Middle frontal gyrus (tissue), 1 donor: ENCODE measurements around the gene CHD2.
"Not testable (repeated sequence)": the region's sequence is repeated elsewhere in the genome, so short reads cannot be mapped to it uniquely, and the experiment has no call there.

Experiments
- DNase-seq: peaks from one replicate; pipeline ENCODE4 v3.0.0-alpha.2; 2015; ENCODE audit warnings: low spot score; ENCODE audit errors: extremely low spot score

CHD2 gene

DNA sequence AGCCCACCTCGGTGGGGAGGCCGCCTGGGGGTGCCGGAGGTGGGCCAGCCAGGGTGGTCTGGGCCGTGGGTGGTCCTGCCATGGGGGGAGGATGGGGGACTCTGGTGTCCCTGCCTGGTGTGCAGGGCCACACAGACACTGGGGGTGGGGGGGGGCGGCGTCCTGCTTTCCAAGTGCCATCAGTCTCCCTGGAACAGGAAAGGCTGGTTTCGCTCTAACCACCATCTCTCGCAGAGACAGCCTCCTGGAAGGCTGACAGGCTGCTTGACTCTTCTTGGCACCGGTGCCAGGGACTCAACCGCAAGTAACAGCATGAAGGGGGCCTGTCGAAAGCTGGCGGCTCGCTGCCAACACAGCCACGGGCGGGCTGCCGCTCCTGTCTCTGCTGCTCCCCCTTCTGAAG lies 148.6 kb downstream of the CHD2 start:
- no peak for DNase-seq

- no peak for DNase-seq
These were observed 149.1 kb downstream of the CHD2 start for GRCh38 chr15:93049233-93049632.

- DNase-seq = no peak
These were observed 149.9 kb downstream of the CHD2 start for GRCh38 chr15:93049914-93050578.

DNA sequence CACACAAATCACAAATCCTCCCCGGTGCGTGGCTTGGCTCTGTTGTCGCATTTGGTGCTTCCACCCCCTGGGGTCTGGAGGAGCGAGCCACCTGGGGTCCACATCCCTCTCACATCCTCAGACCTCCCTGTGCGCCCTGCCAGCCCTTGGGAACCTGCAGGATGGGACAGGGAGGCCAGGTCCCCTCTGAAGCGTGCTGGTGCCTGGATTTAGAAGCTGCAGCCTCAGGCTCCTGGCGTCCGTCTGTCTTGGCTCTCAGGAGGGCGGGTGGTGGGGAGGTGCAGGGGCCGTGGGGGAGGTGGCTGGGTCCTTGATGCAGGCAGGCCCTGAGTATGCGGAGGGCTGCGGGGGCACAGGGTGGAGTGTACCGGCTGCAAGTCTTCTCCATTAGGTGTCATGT lies 150.5 kb downstream of the CHD2 start:
- no peak for DNase-seq

GRCh38 chr15:93051236-93052089 lies 151.3 kb downstream of the CHD2 start:
- DNase-seq = no peak

DNA sequence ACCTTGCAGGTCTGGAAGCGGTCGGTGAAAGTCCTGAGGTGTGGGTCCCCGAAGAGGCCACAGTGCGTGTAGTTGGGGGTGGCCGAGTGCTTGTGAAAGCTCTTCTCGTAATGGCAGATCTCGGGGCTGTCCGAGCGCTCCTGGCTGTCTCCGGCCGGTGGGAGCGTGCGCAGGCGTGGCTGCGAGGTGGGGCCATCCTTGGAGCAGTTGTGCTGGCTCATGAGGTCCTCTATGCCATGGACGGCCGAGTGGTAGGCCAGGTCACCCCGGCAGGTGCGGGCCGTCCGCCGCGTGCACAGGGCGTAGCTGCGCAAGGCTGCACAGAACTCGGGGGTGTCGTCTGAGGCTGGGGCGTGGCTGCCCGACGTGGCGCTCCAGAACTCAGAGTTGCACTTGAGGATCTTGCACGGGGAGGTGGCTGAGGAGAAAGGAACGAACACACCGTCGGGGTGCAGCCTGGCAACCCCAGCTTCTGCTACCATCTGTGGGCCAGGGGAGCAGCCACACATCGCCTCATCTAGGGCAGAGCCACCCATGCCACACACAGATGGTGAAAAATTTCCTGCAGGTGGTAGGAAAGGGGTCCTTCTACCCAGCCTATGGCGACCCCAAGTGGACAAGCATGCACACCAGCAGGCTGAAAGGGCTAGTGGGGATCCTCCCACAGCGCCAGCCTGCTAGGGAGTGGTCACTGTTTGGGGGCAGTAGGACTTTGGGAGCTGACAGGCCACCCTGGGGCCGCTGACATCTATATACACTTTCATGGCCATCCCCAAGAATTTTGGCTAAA lies 152.2 kb downstream of the CHD2 start:
- no peak for DNase-seq

DNA sequence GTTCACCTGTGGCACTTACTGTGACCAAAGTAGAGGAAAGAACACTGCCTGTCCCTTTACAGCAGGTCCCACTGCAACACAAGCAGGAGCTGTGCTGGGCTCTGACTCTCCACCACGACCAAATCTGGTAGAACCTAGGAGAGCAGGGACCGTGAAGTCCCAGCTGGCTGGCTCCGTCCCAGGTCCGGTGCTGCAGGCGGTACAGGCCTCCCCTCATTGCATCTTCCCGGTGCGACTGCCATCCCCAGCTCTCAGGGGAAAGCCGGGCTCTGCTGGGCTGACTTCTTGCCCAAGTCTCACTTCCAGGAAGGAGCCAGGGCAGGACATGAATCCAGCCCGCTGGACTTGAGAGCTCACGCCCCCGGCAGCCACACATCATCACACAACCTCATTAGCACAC lies 155.1 kb downstream of the CHD2 start:
- DNase-seq = no peak

- DNase-seq = no peak
These were observed 156.7 kb downstream of the CHD2 start for GRCh38 chr15:93056836-93057235.

- DNase-seq = no peak
These were observed 157.5 kb downstream of the CHD2 start for GRCh38 chr15:93057618-93058017.

DNA sequence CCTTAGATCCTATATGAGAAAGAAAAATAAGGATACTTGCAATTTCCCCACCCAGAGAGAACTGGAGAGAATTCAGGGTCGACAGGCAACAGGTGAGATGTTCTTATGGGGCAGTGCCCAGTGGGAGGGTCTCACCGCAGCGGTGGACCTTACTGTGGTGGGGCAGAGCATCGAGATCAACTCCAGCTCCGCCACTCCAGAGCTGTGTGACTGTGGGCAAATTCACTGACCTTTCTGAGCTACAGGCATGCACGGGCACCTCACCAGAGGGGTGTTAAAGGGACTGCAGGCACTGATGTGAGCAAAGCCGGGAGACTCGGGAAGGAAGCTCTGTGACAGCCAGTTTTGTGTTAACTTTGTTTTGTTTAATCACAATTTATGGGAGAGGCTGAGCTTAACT lies 158.0 kb downstream of the CHD2 start:
- DNase-seq = no peak

- no peak for DNase-seq
These were observed 158.8 kb downstream of the CHD2 start for GRCh38 chr15:93058904-93059427.

DNA sequence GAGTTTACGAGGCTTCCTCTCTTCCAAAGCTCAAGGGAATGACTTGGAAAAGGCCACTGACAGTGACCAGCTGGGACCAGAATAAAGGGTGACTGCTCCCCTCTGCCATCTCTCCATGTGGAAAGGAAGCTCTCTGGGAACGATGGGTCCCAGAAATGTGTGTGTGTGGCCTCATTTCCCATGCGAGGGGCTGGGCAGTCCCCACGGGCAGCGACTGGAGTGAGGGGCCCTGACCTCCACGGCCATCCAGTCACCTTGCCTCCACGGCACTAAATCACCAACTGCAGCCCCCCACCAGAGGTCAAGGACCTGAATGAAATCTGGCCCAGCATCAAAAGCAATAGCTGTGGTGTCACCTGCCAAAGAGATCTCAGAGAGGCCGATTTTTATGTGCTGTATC lies 159.3 kb downstream of the CHD2 start:
- no peak for DNase-seq

DNA sequence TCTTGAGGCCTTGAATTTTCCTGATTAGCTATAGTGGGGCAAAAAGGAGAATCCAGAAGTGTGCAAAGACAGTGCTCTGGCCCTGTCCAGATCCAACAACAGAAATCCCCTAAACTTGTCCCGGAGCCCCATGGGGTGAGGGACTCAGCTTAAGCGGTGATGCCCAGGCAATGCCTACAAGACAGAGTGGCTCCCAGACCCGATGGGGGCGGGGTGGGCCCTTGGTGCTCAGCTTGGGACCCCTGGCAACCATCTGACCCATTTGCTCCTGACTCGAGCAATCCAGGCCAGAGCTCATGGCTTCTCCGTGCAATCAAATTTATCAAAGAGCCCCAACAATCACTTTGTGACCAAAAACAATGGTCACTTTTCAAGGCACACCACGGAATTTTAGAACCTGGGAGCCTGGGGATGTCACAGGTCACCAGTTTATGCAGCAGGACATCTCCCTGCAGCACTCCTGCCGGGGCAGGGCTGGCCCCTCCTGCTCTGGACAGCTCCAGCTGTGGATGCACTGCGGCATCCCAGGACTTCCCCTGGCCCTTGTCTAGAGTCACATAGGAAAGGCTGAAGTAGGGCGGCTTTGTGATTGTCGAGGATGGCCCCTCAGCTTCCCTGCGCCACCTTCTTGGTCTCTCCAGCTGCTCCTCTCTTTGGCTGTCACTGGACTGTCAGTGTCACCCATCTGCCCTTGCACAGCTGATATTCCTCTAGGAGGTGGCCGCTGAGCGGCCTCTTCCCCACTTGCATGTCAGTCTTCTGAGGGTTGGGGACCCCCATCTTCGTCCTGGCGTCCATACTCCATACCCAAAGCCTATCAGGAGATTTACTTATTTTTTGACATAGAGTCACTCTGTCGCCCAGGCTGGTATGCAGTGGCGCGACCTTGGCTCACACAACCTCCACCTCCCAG lies 160.5 kb downstream of the CHD2 start:
- no peak for DNase-seq

DNA sequence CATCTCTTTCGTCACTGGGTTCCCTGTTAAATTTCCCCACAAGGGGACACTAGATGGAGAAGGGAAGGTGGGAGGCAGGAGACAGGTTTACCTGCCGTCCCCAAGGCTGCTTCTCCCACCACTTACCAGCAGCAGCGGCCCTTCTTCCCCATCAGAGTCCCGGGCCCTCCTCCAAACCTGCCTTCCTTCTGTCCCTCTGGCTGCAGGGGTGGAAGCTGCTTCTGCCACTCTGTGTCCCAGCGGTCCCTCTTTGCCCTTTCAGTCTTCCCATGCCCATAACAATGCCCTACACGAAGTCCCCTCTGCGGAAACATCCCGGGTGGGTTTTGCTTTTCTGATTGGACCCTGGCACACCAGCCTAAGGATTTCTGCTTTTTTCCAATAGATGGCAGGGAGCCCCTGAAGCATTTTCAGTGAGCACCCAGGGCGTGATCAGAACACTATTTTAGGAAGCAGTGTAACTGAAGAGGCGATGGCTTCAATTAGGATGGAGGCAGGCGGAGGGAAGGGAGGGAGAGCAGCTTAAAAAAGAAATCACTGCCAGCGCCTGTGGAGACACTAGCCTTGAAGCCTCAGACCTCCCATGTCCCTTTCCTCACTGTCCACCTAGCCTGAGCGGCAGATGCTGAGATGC lies 162.6 kb downstream of the CHD2 start:
- DNase-seq = not testable (repeated sequence)

- no peak for DNase-seq
These were observed 163.1 kb downstream of the CHD2 start for GRCh38 chr15:93063262-93063671.

DNA sequence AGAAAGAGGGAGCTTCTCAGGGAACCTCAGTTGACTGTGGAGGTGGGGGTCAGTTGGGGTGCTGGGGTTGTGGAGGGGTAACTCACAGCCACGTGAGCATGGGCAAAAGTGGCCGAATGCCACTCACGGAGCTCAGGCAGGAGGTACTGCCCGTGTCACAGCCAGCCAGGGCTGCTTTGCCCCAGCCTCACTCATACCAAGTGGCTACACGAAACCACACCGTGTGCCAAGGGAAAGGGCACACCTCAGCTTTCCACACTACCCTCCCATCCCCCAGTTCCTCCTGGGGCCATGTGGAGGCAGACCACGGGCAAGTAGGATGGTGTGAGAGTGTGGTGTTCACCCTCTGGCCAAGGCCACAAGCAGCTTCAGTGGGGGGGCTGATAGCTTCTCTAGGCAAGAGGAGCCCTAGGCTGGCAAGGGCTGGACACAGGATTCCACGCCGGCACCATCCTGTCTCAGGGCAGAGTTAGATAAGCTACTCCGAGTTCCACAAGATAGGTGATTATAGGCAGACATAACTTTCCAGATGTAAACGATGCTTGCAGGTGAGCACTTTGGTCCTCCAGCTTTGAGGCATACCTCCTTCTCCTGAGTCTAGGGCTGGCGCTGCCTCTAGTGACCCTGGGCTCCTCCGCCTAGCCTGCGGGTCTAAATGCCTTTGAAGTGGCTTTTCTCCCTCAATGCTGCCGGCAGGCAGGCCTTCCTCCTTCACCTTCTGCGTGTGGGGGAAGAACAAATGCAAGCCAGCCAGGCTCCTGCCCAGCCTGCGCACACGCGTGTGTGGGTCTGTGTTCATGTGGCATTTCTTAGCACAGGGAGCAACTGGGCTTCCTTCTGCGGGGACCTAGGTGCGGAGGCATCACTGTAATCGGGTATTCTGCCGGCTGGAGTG lies 163.9 kb downstream of the CHD2 start:
- no peak for DNase-seq

DNA sequence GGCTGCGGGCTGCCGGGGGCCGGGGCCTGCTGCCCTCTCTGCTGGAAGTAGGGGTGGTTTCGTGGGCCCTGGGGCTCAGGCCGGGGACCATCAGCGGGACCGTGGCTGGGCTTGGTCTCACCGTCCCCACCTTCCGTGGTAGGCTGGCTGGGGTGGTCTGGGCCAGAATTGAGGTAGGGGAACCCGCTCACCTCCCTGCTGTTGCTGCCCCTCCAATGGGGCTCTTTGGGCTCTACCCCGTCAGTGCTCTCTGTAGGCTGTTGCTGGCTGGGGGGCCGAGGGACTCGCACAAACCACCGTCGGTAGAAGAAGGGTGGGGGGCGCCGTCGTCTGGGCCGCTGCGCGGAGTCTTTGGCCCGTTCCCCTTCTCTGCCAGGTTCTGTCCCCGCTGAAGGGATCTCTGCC lies 165.5 kb downstream of the CHD2 start:
- DNase-seq = no peak

- no peak for DNase-seq
These were observed 166.1 kb downstream of the CHD2 start for GRCh38 chr15:93066224-93066681.
